Suppressor macrophage treated with lipopolysaccharide for 1 hour (primary cell): Measurements from ENCODE around the gene SMARCA2.

Source experiments
- DNase-seq, 3 donors: peaks; one replicate each; pipeline ENCODE4 v3.0.0-alpha.2; 2020 to 2022

The SMARCA2 gene

DNA sequence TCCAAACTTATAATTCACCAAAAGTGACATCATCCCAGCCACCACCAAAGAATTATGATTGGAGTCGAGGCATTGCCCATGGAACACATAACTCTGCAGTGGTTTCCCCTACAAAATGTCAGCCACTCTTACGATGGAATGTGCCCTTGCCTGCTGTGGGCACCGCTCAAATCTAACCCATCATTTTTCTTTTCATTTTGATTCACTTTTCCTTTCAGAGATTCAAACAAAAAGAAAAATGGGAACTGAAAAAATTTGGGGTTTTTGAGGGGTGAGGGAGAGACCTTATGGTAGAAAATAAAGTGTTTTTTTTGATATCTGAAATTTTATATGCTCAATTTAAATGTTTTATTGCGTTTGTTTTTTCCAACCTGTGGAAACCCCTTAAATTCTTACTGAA, 28.1 kb downstream of the SMARCA2 start:
- no peak for DNase-seq

DNA sequence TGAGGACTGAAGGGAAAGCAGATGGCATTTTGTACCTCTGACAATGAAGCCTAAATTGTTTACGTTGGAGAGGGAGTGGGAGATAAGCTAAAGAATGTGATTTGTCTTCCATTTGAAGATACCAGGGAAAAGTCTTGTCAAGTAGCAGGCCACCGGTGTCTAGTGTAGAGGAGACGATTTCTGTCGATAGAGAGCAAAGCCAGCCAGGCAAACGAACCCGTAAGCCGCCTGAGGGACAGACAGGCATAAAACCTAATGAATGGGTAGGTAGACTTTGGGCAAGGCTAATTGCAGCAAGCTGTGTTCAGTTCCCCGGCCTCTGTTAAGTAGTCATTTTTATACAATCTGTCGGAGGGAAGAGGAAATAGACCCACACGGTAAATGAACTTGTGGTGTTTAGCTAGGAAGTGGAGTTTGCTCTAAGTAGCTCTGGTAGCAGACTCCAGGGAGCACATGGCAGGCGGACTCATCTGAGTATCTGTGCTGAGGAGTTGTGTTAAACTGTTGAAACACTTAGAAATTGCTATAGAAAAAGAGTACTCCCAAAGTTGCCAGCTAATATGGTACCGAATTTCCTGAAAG, 28.8 kb downstream of the SMARCA2 start:
- no peak for DNase-seq

DNA sequence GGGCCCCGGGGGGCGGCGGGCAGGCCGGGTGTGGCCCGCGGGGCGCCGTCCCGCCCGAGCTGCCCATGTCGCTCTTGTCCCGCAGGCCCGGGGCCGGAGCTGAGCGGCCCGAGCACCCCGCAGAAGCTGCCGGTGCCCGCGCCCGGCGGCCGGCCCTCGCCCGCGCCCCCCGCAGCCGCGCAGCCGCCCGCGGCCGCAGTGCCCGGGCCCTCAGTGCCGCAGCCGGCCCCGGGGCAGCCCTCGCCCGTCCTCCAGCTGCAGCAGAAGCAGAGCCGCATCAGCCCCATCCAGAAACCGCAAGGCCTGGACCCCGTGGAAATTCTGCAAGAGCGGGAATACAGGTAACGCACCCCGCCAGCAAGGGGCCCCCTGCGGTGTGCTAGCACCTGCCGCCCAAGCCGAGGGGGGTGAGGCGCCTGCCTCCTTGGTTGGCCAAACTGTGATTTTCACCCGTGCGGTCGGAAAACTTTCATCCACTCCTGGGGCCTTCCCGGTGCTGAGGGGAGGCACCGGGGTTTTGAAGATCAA, 32.1 kb downstream of the SMARCA2 start:
- no peak for DNase-seq

DNA sequence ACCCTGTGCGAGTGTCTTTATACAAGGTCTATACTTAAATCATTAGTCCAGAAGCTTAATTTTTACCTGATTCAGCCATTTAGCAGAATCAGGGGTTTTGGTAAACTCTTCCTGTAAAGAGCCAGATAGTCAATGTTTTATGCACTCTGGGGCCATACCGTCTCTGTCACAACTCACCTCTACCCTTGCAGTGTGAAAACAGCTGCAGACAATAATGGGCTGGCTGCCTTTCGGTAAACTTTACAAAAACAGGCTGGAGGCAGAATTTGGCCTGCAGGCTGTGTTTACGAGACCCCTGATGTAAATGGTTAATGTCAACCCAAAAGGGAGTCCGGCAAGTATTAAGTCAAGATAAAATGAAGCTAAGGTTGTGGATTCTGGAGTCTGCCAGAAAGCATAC, 32.8 kb downstream of the SMARCA2 start:
- no peak for DNase-seq

GRCh38 chr9:2050236-2050635, 35.1 kb downstream of the SMARCA2 start:
- DNase-seq: no peak

DNA sequence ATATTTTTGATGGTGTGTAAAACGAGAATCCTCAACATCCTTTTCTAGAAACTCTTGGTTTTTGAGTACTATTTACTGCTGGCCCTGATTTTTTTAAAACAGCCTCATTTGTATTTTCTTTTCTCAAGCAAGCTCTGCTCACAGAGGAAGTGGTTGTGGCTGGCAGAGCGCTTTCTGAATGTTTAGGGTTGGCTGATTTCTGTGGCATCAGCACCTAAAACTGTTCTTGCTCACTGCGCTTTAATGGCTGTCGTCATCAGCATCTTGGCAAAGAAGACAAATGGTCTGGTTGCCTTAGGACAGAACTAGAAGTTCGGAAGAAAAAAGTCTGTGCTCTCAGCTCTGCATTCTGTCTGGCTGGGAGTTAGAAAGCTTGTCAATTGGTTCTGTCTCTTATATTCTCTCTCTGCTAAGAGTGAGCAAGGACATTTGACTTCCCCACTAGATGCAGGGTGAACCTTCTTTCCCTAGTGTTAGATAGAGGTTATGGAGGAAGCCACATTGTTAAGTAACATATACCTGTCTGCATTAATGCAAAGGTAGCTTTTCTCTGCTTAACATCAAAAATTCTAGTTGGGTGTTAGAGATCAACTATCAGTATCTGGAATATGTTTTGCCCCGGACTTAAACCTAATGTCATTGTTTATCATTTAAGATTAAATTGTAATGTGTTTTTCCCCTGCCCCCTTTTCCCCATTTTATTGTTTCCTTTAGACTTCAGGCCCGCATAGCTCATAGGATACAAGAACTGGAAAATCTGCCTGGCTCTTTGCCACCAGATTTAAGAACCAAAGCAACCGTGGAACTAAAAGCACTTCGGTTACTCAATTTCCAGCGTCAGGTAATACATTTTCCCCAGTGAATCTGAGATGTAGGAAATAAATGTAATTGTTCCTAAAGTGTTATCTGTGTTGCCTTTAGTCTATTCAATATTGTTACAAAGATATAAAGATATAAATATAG, 39.0 kb downstream of the SMARCA2 start:
- peak; percentile 24 to 42 (median 39) for DNase-seq

- no peak for DNase-seq
These were observed 40.1 kb downstream of the SMARCA2 start for GRCh38 chr9:2055203-2055658.

DNA sequence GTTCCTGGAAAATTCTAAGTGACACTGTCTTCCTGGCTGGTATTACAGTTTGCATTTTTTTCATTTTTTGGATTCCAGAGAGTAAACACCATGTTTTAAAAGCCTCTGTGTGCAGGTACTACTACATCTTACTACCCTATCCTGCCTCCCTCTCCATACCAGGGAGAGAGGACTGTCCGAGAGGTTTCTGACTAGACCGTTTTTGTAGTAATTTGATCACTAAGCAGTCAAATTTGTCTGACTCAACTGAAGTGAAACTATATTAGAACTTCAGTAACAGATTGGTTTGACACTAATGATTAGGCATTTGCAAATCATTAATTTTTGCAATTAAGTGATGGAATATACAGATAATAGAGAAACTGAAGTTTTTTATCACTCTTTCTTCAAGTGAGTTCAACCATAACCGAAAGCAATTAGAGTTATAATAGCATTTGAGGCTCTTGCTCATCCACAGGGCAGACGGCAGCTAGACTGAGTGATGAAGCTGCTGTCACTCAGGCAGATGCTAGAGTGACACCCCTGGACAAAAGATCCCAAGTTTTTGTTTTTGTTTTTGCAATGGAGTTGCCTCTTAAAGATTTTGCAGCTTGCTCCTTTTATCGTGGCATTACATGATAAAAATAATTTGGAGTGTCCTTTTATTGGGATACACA, 44.3 kb downstream of the SMARCA2 start:
- no peak for DNase-seq

GRCh38 chr9:2060424-2060823, 45.3 kb downstream of the SMARCA2 start:
- no peak for DNase-seq

DNA sequence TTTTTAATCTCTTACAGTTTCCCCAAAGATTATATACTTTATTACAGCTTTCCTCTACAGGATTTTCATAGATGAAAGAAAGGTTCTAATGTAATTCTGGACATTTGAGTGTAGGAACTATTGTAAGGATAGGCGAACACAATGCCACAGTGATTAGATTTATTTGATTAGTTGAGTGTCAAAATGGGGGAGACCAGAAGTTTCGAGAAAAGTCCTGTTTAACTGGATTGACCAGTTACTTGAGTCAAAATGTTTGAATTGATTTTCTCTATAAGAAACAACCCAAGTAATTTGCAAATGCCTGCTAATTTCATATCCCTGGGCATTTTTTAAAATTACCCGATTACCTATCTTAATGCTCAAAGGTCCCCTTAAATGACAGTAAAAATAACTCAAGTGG, 50.6 kb downstream of the SMARCA2 start:
- DNase-seq: no peak

GRCh38 chr9:2066312-2067273, 51.4 kb downstream of the SMARCA2 start:
- peak in 1 of 3 donors; percentile 5 for DNase-seq

- no peak for DNase-seq
These were observed 57.7 kb downstream of the SMARCA2 start for GRCh38 chr9:2072752-2073405.

- DNase-seq: no peak
These were observed 67.6 kb downstream of the SMARCA2 start for GRCh38 chr9:2082772-2083171.

- DNase-seq: no peak
These were observed 68.3 kb downstream of the SMARCA2 start for GRCh38 chr9:2083479-2083878.

DNA sequence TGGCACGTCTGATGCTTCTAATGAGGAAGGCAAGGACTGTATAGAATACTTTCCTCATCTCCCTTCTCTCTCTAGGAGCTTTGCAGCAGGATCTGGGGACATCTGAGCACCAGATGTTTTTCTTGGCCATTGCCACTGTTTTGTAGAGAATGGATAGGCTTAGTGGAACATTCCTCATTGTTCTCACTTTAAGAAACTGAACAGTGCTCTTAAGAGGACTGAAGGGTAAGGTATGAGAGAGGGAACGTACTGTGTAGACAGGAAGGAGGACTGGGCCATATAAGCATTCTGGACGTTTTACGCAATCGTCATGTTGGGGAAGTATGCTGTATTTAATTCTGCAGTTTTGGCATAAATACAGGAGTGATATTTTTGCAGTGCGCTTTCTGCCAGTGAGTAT, 70.6 kb downstream of the SMARCA2 start:
- no peak for DNase-seq

GRCh38 chr9:2086116-2086515, 71.0 kb downstream of the SMARCA2 start:
- no peak for DNase-seq

- DNase-seq: no peak
These were observed 71.8 kb downstream of the SMARCA2 start for GRCh38 chr9:2086971-2087370.

- DNase-seq: peak; percentile 42 to 74 (median 64)
These were observed 72.6 kb downstream of the SMARCA2 start for GRCh38 chr9:2087500-2088313.

DNA sequence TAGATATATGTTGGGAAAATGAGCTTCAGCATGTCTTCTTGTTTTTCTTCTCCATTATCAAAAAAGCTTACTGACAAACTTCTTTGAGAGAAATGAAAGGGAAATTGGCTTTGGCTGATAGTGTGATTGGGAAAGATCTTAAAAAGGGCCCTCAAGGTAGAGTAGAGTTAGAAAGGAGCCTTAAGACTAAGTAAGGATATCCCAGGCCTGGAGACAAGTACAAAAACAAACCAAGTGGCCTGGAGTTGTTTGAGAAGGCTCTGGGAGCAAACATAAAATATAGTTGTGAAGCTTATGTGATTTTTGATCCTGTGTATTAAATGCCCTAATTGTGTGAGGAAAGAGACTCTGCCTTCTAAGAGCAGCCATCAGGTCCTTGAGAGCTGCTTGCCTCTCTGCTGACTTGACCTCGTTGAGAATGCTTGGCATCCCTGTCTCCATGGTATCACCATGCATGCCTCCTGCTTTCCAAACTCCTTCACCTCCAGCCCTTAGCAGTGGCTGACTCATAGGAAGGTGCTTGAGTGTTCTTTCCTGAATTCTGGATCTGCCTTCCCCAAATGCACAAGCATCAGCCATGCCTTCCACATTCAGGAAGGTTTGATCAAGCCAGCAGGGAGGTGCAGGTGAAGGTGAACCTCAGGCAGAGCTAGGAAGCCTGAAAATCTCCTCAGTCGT, 78.9 kb downstream of the SMARCA2 start:
- DNase-seq: no peak

DNA sequence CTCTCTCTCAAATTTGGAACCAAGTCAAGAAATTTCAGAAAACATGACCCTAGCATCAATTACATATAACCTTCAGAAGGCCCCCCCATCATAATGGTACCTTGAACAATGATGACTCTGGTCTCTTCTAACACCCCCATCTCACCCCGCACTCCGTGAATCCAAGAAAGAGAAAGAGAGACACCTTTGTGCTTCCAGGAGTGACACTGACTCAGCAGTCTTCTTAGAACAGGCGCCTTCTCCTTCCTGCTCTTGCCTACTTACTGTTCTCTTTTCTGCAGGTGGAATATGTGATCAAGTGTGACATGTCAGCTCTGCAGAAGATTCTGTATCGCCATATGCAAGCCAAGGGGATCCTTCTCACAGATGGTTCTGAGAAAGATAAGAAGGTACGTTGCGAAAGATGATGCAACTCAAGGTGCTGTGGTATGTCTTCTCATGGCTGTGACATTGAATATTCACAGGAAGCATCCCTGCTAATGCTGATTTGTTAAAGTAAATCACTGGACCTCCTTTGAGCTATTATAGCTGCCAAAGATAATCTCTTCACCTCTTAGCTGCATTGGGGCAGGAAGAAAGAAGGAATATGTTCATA, 81.3 kb downstream of the SMARCA2 start:
- no peak for DNase-seq
